NCI-H2227 (cell line): ENCODE results near the gene BPI.
"Not testable (repeated sequence)": the region's sequence is repeated elsewhere in the genome, so short reads cannot be mapped to it uniquely, and the experiment has no call there.

Experiments used
- DNase-seq: peaks from one replicate; lab custom pipeline; 2025; ENCODE audit not compliant: unreplicated experiment; lab: John Stamatoyannopoulos, UW

The BPI gene

DNA sequence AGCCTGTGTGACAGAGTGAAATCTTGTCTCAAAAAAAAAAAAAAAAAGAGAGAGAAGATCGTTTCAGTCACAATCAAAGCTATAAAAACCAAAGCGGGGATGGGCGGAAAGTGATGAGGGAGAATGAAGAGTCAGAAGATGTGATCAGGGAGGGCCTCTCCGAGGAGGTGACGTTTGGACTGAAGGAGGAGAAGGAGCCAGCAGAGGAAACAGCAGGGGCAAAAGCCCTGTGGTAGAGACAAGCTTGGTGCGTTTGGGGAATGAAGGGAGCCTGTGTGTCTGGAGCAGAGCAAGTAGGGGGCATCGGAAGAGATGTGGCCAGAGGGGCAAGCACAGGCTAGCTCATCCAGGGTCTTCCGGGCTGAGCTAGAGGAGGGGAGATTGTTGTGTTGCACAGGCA lies 27.9 kb downstream of the BPI start:
- DNase-seq = no peak

DNA sequence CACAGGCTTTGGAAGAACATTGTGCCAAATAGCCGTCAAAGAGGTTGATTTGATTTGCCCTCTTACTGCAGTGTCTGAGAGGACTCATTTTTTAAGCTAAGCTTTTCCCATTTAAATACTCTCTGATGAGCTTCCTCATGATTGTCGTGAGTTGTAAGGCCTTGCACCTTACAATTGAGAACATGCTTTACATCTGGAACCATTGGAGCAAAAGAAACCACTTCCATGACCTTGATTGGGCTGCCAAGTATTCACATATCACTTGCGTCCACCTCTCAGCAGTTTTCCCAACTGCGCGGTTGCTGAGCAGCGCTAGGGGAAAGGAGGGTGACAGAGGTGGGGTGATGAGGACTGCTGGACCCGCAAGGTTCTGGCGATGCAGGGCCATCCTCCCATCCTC lies 30.1 kb downstream of the BPI start:
- no peak for DNase-seq

GRCh38 chr20:38336726-38337125 lies 32.8 kb downstream of the BPI start:
- DNase-seq = no peak

DNA sequence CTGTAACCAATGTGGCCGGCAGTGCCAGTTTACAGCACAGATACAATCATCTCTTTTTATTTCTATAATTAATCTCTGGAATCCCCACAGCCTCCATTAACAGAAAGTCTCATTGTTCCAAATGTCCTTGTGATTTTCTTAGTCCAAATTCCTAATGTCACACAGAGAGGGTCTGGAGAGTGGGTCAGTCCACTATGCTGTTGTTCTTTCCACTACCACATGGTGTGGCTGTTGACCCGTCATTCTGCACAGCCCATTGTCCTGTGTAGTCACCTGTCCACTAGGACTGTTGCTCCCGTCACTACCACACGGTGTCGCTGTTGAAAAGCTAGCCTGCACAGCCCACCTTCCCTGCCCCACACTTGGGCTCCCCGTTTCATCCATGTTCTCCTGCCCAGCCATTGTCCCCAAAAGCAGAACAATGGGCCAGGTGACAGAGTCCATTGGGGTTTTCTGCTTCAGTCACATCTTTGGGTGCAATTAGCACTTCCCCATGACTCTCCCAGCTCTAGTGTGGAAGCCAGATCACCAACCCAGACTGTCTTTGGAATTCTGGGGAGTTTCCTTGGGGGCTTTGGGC lies 33.7 kb downstream of the BPI start:
- no peak for DNase-seq

GRCh38 chr20:38338849-38339520 lies 35.0 kb downstream of the BPI start:
- peak; percentile 50 for DNase-seq

DNA sequence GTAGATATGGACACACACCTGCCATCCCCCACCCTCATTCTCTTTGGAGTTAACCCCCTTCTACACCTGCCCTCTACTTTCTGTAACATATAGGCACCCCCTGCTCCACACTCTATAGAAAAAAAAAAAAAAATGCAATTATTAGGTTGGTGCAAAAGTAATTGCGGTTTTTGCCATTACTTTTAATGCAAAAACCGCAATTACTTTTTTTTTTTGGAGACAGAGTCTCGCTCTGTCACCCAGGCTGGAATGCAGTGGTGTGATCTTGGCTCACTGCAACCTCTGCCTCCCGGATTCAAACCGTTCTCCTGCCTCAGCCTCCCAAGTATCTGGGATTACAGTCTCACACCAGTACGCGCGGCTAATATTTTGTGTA lies 35.6 kb downstream of the BPI start:
- DNase-seq = not testable (repeated sequence)

DNA sequence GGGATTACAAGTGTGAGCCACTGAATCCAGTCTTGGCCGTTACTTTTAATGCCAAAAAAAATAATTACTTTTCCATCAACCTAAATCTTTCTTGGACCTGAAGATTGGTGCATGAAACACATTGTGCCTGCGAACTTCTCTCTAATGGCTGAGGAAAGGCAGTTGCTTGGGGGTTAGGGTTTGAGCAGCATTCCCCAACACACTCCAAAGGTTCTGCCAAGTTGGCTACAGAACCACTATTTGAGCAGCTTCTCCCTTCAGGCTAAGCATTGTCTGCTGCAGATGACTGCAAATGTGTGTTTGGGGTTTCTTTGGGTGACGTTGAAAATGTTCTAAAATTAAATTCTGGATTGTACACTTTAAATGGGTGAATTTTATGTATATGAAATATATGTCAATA lies 36.0 kb downstream of the BPI start:
- DNase-seq = no peak

GRCh38 chr20:38340693-38341092 lies 36.7 kb downstream of the BPI start:
- no peak for DNase-seq

GRCh38 chr20:38342216-38342615 lies 38.3 kb downstream of the BPI start:
- DNase-seq = no peak

- DNase-seq = no peak
Observed at GRCh38 chr20:38342713-38343310, 38.9 kb downstream of the BPI start.

- peak; percentile 74 for DNase-seq
Observed at GRCh38 chr20:38343311-38344106, 39.6 kb downstream of the BPI start.

- DNase-seq = no peak
Observed at GRCh38 chr20:38344107-38344701, 40.2 kb downstream of the BPI start.

GRCh38 chr20:38345643-38346042 lies 41.7 kb downstream of the BPI start:
- DNase-seq = no peak

- DNase-seq = no peak
Observed at GRCh38 chr20:38346247-38346651, 42.3 kb downstream of the BPI start, which contains the start of gene LBP. Gene LBP (plus strand): TSS chr20:38346482. CDS start chr20:38346517, 35 bp downstream.

- no peak for DNase-seq
Observed at GRCh38 chr20:38346741-38347140, 42.8 kb downstream of the BPI start.

DNA sequence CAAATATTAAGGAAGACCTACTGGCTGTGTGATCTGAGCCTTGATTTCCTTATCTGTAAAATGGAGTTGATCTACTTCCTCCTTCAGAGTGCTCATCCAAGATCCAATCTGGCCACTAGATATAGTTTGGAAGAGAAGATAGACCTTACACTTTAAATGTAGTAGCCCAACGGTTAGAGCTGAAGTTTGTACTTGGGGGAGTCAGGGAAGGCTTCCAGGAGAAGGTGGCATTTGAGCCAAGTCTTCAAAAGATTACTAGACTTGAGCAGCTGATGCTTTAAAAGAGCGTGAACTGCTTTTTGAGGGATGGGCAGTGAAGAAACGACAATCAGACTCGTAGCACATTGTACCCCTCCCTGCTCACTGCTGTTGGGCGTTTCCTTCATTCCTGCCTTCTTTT lies 45.9 kb downstream of the BPI start:
- no peak for DNase-seq

GRCh38 chr20:38350879-38351775 lies 47.2 kb downstream of the BPI start:
- DNase-seq = no peak

GRCh38 chr20:38353316-38353715 lies 49.4 kb downstream of the BPI start:
- no peak for DNase-seq

GRCh38 chr20:38354227-38354626 lies 50.3 kb downstream of the BPI start:
- DNase-seq = no peak
